ENCODE results near the gene WARS2. TPM values are rescaled to one million over a fixed set of nuclear protein-coding genes. Genes with fewer than 3 reads are reported as not detected.

Gene WARS2
- total RNA-seq, 1 donor from 2014 or later = 9.5 TPM

GRCh38 chr1:119084798-119085197 is 55.7 kb downstream of the WARS2 start:
- TF ChIP-seq CTCF (IDR thresholded peaks at IDR 0.05; ENCODE audit: borderline replicate concordance) = no peak
- H3K27ac ChIP-seq (replicated peaks) = peak overlapping the region; percentile 39
- H3K4me3 ChIP-seq = peak overlapping the region; percentile 23
- H3K4me1 ChIP-seq = peaks cover 29% of the 10 kb centered on the region
- no peak for DNase-seq
- intact Hi-C loops (cut with micrococcal nuclease) = no loop called here
- H3K27me3 ChIP-seq (ENCODE audit: low read depth) = no peaks in the 10 kb centered on the region
- no peaks in the 10 kb centered on the region for H3K36me3 ChIP-seq
- H3K9me3 ChIP-seq (replicated peaks) = peaks cover 3% of the 10 kb centered on the region

- no peaks in the 10 kb centered on the region for H3K36me3 ChIP-seq
- H3K27me3 ChIP-seq (ENCODE audit: low read depth) = no peaks in the 10 kb centered on the region
- H3K4me3 ChIP-seq = peak overlapping the region; percentile 23
- no peak for DNase-seq
- H3K4me1 ChIP-seq = peaks cover 33% of the 10 kb centered on the region
- no peak overlapping the region for H3K27ac ChIP-seq (replicated peaks)
- H3K9me3 ChIP-seq (replicated peaks) = no peaks in the 10 kb centered on the region
- no peak for TF ChIP-seq CTCF (IDR thresholded peaks at IDR 0.05; ENCODE audit: borderline replicate concordance)
- intact Hi-C loops (cut with micrococcal nuclease) = no loop called here
These were observed 56.5 kb downstream of the WARS2 start for GRCh38 chr1:119083980-119084379.

GRCh38 chr1:119083479-119083878 is 57.0 kb downstream of the WARS2 start:
- H3K27me3 ChIP-seq (ENCODE audit: low read depth) = no peaks in the 10 kb centered on the region
- DNase-seq = no peak
- H3K4me1 ChIP-seq = peaks cover 29% of the 10 kb centered on the region
- no peak overlapping the region for H3K27ac ChIP-seq (replicated peaks)
- no peak for TF ChIP-seq CTCF (IDR thresholded peaks at IDR 0.05; ENCODE audit: borderline replicate concordance)
- intact Hi-C loops (cut with micrococcal nuclease) = no loop called here
- peaks cover 2% of the 10 kb centered on the region for H3K9me3 ChIP-seq (replicated peaks)
- H3K36me3 ChIP-seq = no peaks in the 10 kb centered on the region
- no peak overlapping the region for H3K4me3 ChIP-seq

GRCh38 chr1:119081700-119082099 is 58.8 kb downstream of the WARS2 start:
- no peak for TF ChIP-seq CTCF (IDR thresholded peaks at IDR 0.05; ENCODE audit: borderline replicate concordance)
- no peak overlapping the region for H3K4me3 ChIP-seq
- H3K27me3 ChIP-seq (ENCODE audit: low read depth) = no peaks in the 10 kb centered on the region
- peaks cover 6% of the 10 kb centered on the region for H3K9me3 ChIP-seq (replicated peaks)
- intact Hi-C loops (cut with micrococcal nuclease) = no loop called here
- H3K36me3 ChIP-seq = no peaks in the 10 kb centered on the region
- DNase-seq = no peak
- H3K4me1 ChIP-seq = peaks cover 29% of the 10 kb centered on the region
- H3K27ac ChIP-seq (replicated peaks) = no peak overlapping the region

- no peak for TF ChIP-seq CTCF (IDR thresholded peaks at IDR 0.05; ENCODE audit: borderline replicate concordance)
These were observed 59.2 kb downstream of the WARS2 start for GRCh38 chr1:119081267-119081666.

DNA sequence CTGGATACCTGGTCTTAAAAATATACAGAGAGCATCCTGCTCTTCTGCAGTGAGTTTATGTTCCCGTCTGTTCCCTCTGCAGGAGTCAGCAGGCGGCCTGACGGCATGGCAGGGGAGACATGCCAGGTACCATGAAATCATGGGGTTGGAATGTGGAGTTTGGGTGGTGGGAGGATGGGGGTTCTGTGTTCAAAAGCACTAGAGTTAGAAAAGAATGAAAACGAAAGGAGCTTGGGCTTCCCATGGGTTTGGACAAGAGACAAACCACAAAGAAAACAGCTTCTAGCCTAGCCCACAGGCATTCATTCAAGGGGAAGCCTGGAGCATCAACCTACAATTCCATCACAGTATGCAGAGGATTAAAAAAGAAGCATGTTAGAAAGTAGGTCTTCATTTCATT is 59.9 kb downstream of the WARS2 start:
- DNase-seq = no peak
- Histone ChIP-seq H3K4me1 (peaks cover 29% of the 10 kb centered on the region), H3K27ac (replicated peaks) (no peak overlapping the region), H3K4me3 (no peak overlapping the region), H3K9me3 (replicated peaks) (peaks cover 6% of the 10 kb centered on the region), H3K36me3 (no peaks in the 10 kb centered on the region), H3K27me3 (ENCODE audit: low read depth) (no peaks in the 10 kb centered on the region)
- no peak for TF ChIP-seq CTCF (IDR thresholded peaks at IDR 0.05; ENCODE audit: borderline replicate concordance)
- intact Hi-C loops (cut with micrococcal nuclease) = no loop called here

More at GRCh38 chr1:119081267-119081666, 59.2 kb downstream of the WARS2 start:
- intact Hi-C loops (cut with micrococcal nuclease) = no loop called here
- Histone ChIP-seq H3K27me3 (ENCODE audit: low read depth) (no peaks in the 10 kb centered on the region), H3K36me3 (no peaks in the 10 kb centered on the region), H3K4me3 (no peak overlapping the region), H3K4me1 (peaks cover 29% of the 10 kb centered on the region), H3K27ac (replicated peaks) (no peak overlapping the region), H3K9me3 (replicated peaks) (peaks cover 6% of the 10 kb centered on the region)
- DNase-seq = no peak
